NCI-H187 (cell line): ENCODE data around the gene CCDC27.

ENCODE experiments used
- DNase-seq, 2 experiments: peaks; one replicate each; lab custom pipeline; 2025; lab: John Stamatoyannopoulos, UW

The CCDC27 gene

DNA sequence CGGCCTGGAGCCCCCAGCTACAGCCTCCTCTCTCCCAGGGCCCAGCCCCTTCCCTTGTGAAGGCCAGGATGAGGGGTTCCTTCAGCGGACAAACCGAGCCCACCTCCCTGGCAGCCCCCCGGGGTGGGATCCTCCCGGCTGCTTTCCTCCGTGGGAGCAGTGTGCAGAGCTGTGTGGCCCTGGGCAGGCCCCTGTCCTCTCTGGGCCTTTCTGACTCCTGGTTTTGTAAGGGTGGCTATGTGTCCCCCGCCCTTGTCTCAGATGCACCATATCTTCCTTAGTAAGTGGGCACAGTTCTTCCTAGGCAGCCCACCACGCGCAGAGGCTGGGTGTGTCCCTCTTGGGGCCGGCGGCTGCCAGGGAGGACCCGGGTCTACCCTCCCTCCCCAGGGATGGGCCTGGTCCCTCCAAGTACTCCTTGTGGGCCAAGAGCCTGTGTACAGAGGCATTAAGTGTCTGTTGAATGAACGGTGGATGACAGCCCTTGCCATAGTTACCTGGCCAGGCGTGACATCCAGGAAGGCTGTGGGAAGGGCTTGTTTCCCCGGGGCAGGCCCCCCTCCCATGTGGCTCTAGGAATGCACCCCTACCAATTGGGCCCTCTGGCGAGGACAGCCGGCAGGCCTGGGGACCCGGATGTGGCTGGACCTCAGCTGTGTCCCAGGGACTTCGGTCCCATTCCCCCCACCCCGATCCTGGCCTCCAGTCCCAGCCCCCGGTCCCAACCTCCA lies 24.1 kb downstream of the CCDC27 start:
- peak; percentile 16 to 60 for DNase-seq

DNA sequence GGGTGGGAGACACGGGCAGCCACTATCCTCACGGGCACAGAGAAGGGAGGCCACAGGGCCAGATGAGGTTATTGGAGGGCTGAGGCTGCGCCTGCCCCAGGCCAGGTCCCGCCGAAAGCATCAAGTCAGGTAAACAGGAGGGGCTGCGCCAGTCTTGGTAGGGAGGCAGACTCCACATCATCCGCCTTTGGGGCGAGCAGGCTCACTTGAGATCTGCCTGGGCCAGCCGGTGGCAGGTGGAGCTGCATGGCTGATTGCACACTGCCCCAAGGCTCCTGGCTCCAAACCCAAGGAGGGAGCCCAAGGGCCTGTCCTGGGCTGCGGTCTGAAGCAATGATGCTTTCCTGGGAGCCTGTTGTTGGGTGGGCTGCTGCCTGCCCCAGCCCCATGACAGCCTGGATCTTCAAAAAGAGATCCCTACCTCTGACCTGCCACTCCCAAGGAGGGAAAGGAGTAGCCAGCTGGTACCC lies 24.9 kb downstream of the CCDC27 start:
- no peak for DNase-seq

DNA sequence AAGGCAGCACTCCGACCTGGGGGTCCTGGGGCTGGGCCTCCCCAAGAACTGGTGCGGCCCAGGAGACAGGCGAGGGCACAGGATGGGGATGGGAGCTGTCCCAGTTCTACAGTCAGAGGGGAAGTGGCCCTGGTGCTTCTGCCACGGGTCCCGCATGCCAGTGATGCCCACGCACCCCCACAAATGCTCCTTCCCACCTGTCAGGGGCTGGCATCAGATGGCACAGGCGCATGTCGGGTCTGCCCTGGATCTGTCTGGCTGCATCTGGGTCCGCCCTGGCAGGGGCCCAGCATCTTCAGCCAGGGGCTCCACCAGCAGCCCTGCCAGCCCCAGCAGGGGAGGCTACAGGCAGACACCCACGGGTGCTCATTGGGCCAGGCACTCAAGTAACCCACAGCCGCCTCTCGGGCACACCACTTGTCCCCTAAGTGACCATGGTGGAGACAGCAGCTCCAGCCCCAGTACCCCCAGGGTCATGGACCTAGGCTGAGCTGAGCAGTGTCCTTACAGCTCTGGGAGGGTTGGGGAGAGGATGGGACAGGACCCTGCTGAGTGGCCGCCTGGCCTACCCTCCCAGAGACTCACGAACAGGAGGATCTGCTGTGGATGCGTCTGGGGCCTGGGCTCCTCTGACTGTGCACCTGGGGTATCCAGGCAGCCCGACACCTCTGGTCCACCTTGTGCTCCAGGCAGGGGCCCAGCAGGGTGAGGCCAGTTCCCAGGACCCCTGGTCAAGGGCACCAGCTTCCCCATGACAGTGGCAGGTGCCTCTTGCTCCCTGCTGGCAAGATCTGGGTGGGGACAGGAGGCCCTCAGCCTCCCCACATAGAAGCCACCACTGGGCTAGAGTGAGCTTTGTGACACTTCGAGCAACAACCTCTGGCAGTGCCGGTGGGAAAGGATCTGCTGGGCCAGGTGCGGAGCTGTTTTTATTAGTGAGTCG lies 25.7 kb downstream of the CCDC27 start:
- no peak for DNase-seq

DNA sequence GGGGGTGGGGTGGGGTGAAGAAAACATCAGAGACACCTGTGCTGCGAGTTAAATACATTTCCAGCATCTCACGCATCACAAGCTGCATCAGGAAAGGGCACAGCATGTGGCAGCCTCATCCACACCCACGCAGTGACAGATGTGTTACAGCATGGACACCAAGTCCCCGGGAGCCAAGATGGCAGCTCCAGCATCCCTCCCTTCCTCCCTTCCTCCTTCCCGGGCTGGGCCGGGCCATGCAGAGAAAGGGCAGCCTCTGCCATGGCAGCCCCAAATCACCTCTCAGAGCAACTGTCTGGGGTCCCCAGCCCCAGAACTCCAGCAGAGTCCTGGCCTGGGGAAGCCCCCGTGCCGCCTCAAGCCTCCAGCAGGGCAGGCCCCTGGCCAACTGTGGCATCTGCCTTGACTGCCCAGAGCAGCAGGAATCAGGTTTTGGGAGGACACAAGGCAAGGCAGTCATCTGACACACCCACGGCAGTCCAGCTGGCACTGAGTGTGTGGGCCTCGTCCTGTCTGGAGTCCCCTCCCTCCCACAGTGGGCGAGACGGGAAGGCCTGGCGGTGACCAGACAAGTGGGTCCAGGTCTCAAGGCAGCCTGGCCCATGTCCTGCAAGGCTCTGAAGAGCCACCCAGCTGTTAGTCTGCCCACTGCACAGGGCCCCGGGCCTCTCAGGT lies 26.5 kb downstream of the CCDC27 start:
- no peak for DNase-seq

DNA sequence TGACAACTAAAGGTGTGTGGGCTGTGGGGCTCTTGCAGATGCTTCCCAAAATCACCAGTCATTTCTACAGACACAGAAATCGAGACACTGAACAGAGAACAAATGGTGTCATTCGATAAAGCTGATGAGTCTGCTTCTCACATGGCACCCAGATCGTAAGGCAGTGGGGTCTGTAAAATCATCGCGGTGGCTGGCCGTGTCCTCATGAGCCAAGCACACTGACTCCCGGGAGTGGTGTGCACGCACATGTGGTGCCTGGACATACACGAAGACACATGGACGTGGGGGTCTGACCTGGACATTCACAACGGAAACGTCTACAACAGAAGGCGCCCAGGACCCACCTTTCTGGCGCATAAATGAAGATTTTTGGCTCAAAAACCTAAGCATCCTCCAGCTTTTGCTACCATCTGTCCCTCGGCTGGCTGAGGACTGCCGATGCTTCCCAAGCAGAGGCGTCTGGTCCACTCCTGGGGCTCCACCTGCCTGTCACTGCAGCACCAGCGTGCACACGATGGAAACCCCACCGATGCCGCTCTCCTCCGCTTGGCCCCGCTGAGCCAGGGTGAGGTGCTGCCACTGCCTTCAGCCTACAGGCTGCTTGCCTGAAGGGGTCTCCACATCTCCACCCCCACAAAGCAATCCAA lies 27.1 kb downstream of the CCDC27 start:
- no peak for DNase-seq

DNA sequence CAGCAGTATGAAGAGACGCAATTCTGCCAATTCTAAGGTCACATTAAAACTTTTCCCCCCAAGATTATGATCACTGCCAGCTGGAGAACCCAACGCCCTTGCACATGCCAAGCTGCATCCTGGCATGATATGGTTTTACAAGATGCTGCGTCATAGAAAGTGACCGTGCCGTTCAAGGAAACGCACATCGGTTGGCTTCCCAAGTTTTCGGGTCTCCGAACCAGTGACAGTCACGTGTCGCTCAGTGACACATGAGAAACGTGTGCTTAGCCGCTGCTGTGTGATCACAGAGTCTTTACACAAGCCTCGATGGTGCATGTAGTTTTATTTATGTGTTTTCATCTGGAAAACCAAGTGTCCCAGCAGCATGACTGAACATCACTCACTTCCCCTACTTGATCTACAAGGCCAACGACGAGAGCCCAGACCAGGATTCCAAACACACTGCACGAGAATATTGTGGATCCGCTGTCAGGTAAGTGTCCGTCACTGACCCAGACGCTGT lies 27.7 kb downstream of the CCDC27 start:
- DNase-seq: no peak

DNA sequence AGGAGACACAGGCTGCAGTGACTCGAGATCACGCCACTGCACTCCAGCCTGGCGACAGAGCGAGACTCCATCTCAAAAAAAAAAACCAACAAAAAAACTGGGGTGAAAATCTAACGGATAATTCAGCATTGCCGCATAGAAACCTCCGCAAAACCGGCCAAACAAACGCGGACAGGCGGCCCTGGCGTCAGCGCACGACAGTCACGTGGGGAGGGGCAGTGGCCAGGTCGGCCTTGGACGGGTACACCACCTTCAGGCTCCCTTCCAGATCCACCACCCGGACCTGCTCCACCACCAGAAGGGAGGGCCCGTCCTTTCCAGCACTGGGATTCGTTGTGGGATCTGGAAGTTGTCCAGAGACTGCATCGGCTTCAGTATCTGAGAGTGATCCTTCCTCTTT lies 28.7 kb downstream of the CCDC27 start:
- DNase-seq: no peak

DNA sequence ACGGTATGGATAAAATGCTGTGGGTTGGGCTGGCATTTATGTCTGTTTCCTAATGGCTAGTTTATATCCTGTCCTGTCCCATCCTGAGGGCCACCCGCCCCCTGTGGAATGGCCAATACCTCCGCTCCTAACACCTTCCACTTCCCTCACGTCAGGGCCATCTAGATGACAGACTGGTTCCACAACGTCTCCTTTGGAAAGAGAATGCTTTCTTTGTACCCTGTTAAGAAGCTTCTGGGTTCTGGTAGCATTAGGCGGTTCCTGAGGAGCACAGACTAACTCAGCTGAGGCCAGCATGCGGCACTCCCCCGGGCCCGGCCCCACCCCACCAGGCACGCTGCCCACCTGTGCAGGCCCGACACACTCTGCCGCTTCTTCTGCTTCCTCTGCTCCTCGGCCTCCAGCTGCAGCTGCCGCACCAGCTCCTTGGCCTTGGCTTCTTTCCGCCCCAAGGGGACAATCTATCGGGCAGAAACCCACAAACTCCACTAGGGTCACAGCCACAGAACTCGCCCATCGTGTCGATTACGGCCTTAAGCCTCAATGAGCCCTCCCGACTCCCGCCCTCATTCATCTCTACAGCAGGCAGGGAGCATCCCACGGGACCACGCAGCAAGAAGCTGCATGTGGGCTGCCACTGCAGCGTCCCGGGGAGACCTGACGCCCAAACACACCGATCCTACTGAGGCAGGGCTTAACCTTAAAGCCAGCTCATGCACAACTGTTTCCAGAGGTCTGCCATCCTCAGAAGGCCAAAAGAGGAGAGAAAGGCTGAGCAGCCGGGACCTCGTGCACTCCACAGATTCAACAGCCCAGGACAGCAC lies 31.6 kb downstream of the CCDC27 start:
- DNase-seq: no peak

DNA sequence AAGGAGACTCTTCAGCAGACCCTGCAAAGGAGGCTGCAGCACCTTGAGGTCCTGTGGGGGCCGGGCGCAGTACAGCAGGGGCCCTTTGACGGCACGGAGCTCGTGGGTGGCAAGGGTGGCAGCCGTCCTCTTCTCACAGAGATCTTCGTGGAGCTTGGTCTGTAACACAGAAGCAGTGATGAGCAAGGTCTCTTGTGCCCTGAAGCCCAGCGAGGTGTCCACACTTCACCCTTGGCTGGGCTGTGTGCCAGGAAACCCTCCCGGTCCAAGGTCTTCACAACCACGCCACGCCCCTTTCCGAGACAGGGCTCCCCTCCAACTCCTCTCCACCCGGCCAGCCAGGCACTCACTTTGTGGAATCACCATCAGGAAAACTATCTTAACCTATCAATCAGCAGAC lies 32.8 kb downstream of the CCDC27 start:
- DNase-seq: no peak

DNA sequence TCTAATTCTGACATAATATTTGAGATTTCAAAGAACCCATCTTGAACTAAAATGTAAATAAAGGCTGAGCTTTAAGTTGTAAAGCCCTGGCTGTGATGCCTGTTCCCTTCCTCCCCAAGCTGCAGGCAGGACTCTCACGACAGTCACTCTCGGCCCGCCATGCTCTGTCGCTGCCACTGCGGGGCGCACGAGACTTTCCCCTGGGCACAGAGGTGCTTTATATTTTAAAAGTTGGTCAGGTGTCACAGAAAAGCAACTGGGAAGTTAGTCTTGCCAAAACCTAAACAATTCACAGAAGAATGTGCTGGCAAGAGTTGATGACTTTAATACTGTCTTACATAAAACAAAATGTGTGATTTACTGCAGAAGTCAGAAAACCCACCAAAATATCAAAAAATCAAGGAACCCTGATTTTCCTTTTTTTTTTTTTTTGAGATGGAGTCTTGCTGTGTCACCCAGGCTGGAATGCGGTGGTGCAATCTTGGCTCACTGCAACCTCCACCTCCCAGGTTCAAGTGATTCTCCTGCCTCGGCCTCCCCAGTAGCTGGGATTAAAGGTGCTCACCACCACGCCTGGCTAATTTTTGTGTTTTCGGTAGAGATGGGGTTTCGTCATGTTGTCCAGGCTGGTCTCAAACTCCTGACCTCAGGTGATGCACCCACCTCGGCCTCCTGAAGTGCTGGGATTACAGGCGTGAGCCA lies 33.4 kb downstream of the CCDC27 start:
- DNase-seq: no peak

DNA sequence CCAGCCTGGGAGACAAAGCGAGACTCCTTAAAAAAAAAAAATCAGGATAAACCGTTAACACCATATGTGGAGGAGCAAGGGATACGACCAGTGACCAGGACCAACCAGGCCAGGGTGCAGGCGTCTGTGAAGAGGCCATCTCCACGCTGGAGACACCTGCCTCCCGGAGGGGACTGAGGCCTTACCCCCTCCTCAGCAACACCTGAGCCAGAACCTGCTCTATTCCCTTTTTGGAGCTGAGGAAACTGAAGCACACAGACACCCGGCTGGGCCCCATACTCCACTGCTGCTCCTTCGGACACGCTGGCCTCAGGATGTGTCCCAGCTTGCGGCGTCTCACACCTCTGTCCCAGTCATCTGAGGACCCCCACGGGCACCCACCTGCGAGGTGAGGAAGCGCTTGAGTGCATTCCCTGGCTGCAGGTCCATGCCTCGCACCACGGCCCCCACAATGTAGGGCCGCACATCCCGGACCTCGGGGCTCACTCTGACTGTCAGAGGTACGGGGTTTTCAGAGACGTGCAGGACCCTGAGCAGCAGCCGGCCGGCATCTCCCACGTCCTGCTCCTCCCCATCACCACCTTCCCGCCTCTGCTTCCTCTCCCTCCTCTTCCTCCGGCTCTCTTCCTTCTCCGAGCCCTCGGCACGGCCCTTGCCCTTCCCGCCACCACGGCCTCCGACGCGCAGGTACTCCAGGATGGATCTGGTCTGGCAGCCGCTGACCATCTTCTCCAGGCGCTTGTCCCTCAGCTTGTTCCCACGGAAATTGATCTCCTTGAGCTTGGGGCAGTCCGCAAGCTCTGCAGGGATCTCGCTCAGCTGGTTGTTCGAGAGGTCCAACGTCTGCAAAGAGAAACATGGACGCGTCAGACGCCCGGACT lies 34.5 kb downstream of the CCDC27 start:
- no peak for DNase-seq

DNA sequence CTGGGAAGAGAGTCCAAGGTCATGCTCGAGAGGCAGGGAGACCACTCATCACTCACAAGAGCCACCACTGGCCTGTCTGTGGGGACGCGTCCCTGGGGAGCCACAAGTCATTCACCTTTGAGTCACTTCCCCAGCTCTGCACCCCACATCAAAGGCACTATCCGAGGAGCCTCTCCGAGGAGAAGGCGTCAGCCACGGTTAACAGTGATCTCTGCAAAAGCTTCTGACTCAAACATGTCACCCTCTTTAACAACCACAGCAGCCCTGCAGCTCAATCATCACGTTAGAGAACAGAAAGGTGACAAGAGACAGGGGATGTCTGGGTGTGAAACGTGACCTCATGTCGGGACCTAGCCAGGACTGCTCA lies 35.1 kb downstream of the CCDC27 start:
- DNase-seq: no peak

DNA sequence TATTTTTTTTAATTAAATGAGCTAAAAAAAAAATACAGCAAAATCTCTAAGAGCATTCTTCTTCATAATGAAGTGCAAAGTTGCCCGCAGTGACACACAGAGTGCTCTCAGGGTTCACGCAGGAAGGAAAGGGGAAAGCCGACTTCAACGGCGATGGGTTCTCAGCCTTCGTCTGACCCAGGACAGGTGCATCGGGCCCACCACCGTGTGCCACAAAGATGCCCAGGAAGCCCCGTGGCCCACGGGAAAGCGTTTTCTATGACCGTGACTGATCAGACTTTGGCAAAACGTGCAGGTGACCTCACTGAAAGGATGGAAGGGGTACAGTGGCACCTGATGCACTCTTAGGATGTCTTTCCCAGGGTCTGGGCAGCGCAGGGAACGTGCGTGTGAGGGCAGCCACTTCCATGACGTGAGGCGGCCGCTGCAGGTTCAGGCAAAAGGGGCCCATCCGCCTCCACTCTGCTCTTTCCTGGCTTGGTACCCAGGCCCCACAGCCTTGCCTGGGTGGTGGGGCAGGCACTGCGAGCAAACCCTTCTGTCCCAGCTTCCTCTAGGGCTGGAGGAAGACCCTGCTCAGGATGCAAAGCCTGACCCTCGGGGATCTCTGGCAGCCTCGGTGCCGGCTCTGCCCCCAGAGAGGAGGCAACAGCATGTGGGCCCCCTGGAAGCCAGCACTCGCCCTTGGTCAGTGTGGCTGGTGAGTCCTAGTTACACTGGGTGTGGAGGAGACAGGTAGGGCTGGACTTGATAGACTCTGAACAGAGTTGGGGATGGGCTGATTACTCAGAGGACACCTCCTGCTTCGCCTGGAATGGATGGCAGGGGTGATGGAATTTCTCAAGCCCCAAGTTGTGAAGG lies 35.7 kb downstream of the CCDC27 start:
- DNase-seq: no peak

DNA sequence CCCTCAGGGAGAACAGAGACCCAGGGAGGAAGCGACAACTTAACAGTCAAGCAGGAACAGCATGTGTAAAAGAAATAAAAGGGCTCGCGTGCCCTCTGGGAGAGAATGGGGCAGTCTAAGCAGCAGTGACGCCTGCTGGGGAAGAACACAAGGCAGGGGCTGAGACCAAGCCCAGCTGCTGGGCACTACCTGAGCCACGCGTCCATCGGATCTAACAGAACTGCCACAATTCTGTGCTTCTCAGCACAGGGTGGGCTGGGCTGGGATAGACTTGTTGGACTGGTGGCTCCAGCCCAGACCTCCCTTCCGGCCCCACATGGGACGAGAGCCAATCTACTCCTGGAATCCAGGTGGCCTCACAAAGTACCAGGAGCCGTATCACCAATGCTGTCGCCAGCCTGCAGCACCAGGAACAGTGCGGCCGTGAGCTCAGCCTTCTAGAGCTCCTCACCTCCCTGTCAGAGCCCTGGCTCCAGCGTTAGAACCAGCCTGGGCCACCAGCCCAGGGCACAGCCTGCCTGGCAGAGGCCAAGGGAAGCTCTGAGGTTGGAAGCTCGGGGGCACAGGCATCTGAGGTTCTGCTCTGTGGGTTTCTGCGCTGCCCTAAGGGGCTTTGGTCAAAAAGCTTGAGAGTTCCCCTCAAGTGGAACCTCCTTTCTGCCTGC lies 36.6 kb downstream of the CCDC27 start:
- DNase-seq: no peak

DNA sequence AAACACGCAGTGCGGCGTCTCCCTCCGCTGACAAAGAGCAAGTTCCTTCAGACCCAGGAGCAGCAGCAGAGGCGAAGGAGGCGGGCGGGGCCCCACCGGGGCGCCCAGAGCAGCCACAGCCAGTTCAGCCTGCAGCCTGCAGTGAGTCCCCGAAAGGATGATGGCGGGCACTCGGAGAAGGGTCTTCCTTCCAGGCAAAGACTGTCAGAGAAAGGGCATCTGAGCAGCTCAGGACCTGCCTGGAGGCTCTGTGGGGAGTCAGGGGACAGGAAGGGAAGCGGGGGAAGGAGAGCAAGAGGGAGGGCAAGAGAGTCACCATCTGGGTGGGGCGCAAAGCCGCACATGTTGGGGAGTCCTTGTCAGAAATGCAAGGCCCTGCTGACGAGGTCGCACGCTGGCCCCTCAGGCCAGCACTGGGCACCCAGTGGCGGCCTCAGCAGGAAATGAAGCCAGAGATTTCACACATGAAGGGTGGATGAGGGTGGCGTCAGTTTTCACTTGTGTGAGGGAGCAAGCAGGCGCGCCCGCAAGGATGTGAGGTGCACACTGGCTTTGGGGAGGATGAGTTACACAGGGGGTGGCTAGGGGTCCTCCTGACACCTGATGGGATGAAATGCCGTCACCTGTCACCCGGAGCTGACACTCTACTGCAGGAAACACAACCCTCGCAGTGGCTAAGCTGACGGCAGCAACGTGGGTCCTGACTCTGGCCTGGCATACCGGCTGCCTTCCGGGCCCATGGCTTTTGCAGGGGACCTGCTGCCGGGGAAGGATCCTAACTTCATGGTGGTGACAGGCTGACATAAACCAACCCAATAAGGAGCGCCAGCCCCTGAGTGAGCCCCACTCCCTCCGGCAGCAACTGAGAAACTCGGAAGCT lies 37.4 kb downstream of the CCDC27 start:
- DNase-seq: no peak

DNA sequence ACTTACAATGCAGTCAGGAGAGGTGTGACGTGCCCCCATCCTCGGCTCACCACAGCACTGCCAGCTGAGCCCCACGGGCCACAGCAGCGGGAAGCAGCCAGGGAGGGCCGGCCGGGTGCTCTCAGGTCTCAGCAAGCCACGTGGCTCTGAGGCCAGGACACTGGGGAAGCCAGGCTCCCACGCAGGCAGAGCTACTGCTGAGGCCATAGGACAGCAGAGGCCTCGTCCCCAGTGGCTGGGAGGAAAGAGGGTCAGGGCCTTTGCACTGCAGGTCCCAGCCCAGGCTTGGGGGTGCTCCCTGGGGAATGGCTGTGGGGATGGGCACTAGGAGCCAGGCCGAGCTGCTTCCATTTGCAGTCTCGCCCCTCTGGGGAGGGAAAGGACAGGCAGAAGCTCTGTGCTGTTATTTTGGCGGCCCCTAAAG lies 38.3 kb downstream of the CCDC27 start:
- DNase-seq: no peak

DNA sequence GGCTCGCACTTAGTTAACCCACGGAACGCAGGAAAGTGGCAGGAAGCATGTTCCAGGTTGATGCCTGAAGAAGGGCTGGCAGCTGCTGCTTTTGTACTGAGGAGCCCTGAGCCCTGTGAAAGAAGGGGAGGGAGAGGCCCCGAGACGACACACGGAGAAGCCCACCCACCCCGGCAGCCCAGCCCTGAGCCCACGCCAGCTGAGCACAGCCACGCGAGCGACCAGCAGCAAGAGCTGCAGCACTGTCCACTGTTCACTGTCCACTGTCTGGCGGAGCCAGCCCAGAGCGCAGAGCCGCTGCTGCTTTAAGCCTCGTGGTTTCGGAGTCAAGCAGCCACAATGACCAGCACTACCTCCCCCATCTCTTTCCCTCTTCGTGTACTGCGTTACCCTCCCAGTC lies 38.7 kb downstream of the CCDC27 start:
- no peak for DNase-seq
